SK-N-SH treated with all-trans-retinoic acid at 6 μM for 48 hours (cell line): ENCODE results near the gene ACTR5.

Experiments
- ATAC-seq: fragments of 200-7000 bp; cut with Tn5 transposase; 3 replicates; pipeline ENCODE4 v1.9.1; 2020; ENCODE audit warnings: mild to moderate bottlenecking, moderate library complexity
- ARNTL ChIP-seq: fragments of 450-650 bp; formaldehyde crosslinking; IDR thresholded peaks from 2 replicates; pipeline ENCODE4 v1.5.0; 2020; ENCODE audit warnings: low read depth, mild to moderate bottlenecking, moderate library complexity, borderline replicate concordance
- BACH2 ChIP-seq: fragments of 250-450 bp; sonication (Bioruptor Pico); IDR thresholded peaks from 2 replicates; pipeline ENCODE4 v1.9.0; 2021; ENCODE audit warnings: mild to moderate bottlenecking, borderline replicate concordance
- GLIS3 ChIP-seq: fragments of 250-450 bp; sonication (Bioruptor Pico); IDR thresholded peaks from 2 replicates; pipeline ENCODE4 v1.5.0; 2020; ENCODE audit warnings: mild to moderate bottlenecking, moderate library complexity
- ISL1 ChIP-seq: fragments of 250-450 bp; sonication (Bioruptor Pico); IDR thresholded peaks from 2 replicates; pipeline ENCODE4 v2.1.2; 2022; ENCODE audit warnings: mild to moderate bottlenecking, moderate library complexity
- OSR1 ChIP-seq: fragments of 250-450 bp; sonication (Bioruptor Pico); IDR thresholded peaks from 2 replicates; pipeline ENCODE4 v1.8.0; 2022; ENCODE audit warnings: moderate library complexity, mild to moderate bottlenecking, inconsistent platforms
- PPARA ChIP-seq: fragments of 250-450 bp; sonication (Bioruptor Pico); IDR thresholded peaks from 2 replicates; pipeline ENCODE4 v1.5.0; 2020; ENCODE audit warnings: mild to moderate bottlenecking, borderline replicate concordance
- SNAI2 ChIP-seq: fragments of 250-450 bp; sonication (Bioruptor Pico); IDR thresholded peaks from 2 replicates; pipeline ENCODE4 v1.5.0; 2020; ENCODE audit warnings: mild to moderate bottlenecking, moderate library complexity
- TCF4 ChIP-seq: fragments of 250-450 bp; sonication (Bioruptor Pico); IDR thresholded peaks from 2 replicates; pipeline ENCODE4 v1.8.0; 2021; ENCODE audit warnings: mild to moderate bottlenecking, moderate library complexity, borderline replicate concordance
- ZC3H10 ChIP-seq: fragments of 250-450 bp; sonication (Bioruptor Pico); IDR thresholded peaks from 2 replicates; pipeline ENCODE4 v1.5.1; 2021; ENCODE audit warnings: mild to moderate bottlenecking, moderate library complexity
- ZFP3 ChIP-seq: fragments of 250-450 bp; sonication (Bioruptor Pico); IDR thresholded peaks from 2 replicates; pipeline ENCODE4 v1.5.0; 2020; ENCODE audit warnings: mild to moderate bottlenecking, moderate library complexity
- ZNF565 ChIP-seq: fragments of 450-650 bp; formaldehyde crosslinking; conservative IDR thresholded peaks from 2 replicates; pipeline ENCODE4 v1.5.0; 2020; ENCODE audit warnings: low read depth, mild to moderate bottlenecking, moderate library complexity
- ZNF70 ChIP-seq: fragments of 450-650 bp; formaldehyde crosslinking; IDR thresholded peaks from 2 replicates; pipeline ENCODE4 v1.5.0; 2020; ENCODE audit warnings: mild to moderate bottlenecking, moderate library complexity
- ZNF8 ChIP-seq: fragments of 450-650 bp; formaldehyde crosslinking; IDR thresholded peaks from 2 replicates; pipeline ENCODE4 v1.5.0; 2020; ENCODE audit warnings: mild to moderate bottlenecking, moderate library complexity
- TF ChIP-seq, protein P1 (sequence below): fragments of 250-450 bp; sonication (Bioruptor Pico); IDR thresholded peaks from 2 replicates; pipeline ENCODE4 v1.8.0; 2021; ENCODE audit warnings: low read depth, mild to moderate bottlenecking, moderate library complexity, borderline replicate concordance
- TF ChIP-seq, protein P2 (sequence below): fragments of 250-450 bp; sonication (Bioruptor Pico); IDR thresholded peaks from 2 replicates; pipeline ENCODE4 v1.5.0; 2020; ENCODE audit warnings: mild to moderate bottlenecking, moderate library complexity
- TF ChIP-seq, protein P3 (sequence below): fragments of 250-450 bp; sonication (Bioruptor Pico); IDR thresholded peaks from 2 replicates; pipeline ENCODE4 v1.5.1; 2021; ENCODE audit warnings: mild to moderate bottlenecking, moderate library complexity
- TF ChIP-seq, protein P4 (sequence below): fragments of 250-450 bp; sonication (Bioruptor Pico); IDR thresholded peaks from 2 replicates; pipeline ENCODE4 v1.5.1; 2020; ENCODE audit warnings: low read depth, mild to moderate bottlenecking, moderate library complexity
- TF ChIP-seq, protein P5 (sequence below): fragments of 250-450 bp; sonication (Bioruptor Pico); IDR thresholded peaks from 2 replicates; pipeline ENCODE4 v1.8.0; 2020; ENCODE audit warnings: mild to moderate bottlenecking, moderate library complexity, borderline replicate concordance

Gene ACTR5

DNA sequence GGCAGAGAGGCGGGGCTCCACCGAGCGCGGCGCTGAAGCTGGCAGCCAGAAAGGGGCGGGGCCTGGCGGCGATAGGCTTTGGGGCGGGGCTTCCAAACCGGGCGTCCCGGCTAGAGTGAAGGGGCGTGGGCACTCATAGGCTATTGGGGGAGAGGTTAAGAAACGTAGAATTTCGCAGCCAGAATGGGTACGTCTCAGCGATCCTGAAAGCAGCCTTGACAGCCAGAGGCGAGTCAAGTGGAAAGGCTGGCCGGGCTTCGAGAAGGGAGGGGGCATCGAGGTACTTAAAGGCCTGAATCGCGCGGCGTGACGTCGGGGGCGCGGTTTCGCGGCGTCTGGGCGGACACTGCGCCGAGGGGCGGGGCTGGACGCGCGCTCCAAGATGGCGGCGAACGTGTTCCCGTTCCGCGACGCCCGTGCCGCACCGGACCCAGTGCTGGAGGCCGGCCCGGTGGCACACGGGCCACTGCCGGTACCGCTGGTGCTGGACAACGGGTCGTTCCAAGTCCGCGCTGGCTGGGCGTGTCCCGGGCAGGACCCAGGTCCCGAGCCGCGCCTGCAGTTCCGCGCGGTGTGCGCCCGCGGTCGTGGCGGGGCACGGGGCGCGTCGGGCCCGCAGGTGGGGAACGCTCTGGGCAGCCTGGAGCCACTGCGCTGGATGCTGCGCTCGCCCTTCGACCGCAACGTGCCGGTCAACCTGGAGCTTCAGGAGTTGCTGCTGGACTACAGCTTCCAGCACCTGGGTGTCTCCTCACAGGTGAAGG lies at the start of gene ACTR5:
Gene ACTR5, plus strand, starts transcription at position 364 of the 764 bp plus-strand sequence. Its CDS starts 19 bp downstream, at position 383.
- peak; percentile 95 for ATAC-seq

DNA sequence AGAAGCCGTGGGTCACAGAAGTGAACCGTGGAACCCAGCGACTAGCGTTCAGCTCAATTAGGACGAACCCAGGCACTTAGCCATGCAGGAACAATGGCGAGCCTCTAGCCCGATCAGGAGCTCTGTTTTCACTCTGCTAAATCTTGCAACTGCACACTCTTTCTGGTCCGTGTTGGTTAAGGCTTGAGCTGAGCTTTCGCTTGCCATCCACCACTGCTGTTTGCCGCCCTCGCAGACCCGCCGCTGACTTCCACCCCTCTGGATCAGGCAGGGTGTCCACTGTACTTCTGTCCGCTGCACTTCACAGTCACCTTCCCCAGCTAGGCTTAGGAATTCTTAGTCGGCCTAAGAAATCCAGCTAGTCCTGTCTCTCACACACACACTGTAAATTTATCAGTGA lies 49.7 kb upstream of the ACTR5 start:
- TF ChIP-seq ZFP3, result no peak
- ATAC-seq, result no peak

More for the DNA sequence above, at the start of gene ACTR5:
- TF ChIP-seq, protein P1, sequence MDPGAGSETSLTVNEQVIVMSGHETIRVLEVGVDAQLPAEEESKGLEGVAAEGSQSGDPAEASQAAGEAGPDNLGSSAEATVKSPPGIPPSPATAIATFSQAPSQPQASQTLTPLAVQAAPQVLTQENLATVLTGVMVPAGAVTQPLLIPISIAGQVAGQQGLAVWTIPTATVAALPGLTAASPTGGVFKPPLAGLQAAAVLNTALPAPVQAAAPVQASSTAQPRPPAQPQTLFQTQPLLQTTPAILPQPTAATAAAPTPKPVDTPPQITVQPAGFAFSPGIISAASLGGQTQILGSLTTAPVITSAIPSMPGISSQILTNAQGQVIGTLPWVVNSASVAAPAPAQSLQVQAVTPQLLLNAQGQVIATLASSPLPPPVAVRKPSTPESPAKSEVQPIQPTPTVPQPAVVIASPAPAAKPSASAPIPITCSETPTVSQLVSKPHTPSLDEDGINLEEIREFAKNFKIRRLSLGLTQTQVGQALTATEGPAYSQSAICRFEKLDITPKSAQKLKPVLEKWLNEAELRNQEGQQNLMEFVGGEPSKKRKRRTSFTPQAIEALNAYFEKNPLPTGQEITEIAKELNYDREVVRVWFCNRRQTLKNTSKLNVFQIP (CRISPR knock-in tag), result no peak
- TF ChIP-seq BACH2 (no peak), ISL1 (CRISPR knock-in tag) (no peak), ZNF565 (CRISPR knock-in tag) (no peak), ZC3H10 (no peak), OSR1 (no peak), ARNTL (CRISPR knock-in tag) (no peak)
- TF ChIP-seq, protein P2, sequence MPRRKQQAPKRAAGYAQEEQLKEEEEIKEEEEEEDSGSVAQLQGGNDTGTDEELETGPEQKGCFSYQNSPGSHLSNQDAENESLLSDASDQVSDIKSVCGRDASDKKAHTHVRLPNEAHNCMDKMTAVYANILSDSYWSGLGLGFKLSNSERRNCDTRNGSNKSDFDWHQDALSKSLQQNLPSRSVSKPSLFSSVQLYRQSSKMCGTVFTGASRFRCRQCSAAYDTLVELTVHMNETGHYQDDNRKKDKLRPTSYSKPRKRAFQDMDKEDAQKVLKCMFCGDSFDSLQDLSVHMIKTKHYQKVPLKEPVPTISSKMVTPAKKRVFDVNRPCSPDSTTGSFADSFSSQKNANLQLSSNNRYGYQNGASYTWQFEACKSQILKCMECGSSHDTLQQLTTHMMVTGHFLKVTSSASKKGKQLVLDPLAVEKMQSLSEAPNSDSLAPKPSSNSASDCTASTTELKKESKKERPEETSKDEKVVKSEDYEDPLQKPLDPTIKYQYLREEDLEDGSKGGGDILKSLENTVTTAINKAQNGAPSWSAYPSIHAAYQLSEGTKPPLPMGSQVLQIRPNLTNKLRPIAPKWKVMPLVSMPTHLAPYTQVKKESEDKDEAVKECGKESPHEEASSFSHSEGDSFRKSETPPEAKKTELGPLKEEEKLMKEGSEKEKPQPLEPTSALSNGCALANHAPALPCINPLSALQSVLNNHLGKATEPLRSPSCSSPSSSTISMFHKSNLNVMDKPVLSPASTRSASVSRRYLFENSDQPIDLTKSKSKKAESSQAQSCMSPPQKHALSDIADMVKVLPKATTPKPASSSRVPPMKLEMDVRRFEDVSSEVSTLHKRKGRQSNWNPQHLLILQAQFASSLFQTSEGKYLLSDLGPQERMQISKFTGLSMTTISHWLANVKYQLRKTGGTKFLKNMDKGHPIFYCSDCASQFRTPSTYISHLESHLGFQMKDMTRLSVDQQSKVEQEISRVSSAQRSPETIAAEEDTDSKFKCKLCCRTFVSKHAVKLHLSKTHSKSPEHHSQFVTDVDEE (CRISPR knock-in tag), result no peak

DNA sequence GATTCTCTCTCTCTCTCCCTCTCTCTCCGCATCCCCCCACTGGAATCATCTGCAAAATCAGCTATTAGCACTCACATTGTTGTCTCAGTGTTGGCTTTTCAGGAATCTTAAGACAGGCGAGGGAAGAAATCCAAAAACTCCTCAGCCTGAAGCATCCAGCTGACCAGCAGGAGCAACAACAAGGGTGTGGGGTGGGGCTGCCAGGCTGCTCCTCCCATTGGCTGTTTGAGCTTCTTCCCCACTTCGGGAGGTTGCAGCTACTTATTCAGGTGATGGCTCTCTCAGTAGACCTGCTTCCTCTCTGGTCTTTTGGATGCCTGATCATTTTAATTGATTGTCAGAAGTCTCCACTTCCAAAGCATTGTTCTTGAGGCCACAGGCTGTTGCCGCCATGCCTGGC lies 48.1 kb upstream of the ACTR5 start:
- TF ChIP-seq BACH2 (no peak), ZFP3 (no peak), TCF4 (CRISPR knock-in tag) (no peak), ZNF565 (CRISPR knock-in tag) (no peak), ISL1 (CRISPR knock-in tag) (no peak), ZNF8 (CRISPR knock-in tag) (no peak), GLIS3 (CRISPR knock-in tag) (no peak), ZNF70 (CRISPR knock-in tag) (no peak)
- TF ChIP-seq, protein P1 (CRISPR knock-in tag), result no peak
- TF ChIP-seq, protein P3, sequence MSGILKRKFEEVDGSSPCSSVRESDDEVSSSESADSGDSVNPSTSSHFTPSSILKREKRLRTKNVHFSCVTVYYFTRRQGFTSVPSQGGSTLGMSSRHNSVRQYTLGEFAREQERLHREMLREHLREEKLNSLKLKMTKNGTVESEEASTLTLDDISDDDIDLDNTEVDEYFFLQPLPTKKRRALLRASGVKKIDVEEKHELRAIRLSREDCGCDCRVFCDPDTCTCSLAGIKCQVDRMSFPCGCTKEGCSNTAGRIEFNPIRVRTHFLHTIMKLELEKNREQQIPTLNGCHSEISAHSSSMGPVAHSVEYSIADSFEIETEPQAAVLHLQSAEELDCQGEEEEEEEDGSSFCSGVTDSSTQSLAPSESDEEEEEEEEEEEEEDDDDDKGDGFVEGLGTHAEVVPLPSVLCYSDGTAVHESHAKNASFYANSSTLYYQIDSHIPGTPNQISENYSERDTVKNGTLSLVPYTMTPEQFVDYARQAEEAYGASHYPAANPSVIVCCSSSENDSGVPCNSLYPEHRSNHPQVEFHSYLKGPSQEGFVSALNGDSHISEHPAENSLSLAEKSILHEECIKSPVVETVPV (CRISPR knock-in tag), result no peak
- TF ChIP-seq, protein P4, sequence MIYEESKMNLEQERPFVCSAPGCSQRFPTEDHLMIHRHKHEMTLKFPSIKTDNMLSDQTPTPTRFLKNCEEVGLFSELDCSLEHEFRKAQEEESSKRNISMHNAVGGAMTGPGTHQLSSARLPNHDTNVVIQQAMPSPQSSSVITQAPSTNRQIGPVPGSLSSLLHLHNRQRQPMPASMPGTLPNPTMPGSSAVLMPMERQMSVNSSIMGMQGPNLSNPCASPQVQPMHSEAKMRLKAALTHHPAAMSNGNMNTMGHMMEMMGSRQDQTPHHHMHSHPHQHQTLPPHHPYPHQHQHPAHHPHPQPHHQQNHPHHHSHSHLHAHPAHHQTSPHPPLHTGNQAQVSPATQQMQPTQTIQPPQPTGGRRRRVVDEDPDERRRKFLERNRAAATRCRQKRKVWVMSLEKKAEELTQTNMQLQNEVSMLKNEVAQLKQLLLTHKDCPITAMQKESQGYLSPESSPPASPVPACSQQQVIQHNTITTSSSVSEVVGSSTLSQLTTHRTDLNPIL (CRISPR knock-in tag), result no peak
- ATAC-seq, result no peak

DNA sequence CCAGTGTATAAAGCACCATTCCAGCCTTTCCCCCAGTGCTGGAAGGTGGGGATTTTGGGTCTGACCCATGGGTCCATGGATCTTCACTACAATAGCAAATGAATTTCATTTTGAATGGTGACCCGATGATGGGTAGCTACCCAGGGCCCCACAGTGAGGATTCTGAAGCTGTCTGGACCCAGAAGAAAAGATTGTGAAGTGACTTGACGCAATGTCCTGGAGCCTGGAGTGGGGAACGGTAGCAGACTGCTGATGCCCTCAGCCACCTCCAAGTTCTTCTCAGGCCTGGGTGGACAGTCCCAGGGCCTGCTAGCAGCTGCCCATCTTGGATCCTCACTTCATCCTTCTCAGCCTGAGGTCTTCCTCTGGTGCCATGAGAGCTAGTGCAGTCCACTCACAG lies 47.3 kb upstream of the ACTR5 start:
- ATAC-seq, result no peak
- TF ChIP-seq, protein P1 (CRISPR knock-in tag), result no peak
- TF ChIP-seq PPARA (CRISPR knock-in tag) (no peak), OSR1 (no peak), SNAI2 (CRISPR knock-in tag) (no peak), ZNF70 (CRISPR knock-in tag) (no peak), ZC3H10 (no peak), ISL1 (CRISPR knock-in tag) (no peak), ZNF565 (CRISPR knock-in tag) (no peak), ARNTL (CRISPR knock-in tag) (no peak)
- TF ChIP-seq, protein P5, sequence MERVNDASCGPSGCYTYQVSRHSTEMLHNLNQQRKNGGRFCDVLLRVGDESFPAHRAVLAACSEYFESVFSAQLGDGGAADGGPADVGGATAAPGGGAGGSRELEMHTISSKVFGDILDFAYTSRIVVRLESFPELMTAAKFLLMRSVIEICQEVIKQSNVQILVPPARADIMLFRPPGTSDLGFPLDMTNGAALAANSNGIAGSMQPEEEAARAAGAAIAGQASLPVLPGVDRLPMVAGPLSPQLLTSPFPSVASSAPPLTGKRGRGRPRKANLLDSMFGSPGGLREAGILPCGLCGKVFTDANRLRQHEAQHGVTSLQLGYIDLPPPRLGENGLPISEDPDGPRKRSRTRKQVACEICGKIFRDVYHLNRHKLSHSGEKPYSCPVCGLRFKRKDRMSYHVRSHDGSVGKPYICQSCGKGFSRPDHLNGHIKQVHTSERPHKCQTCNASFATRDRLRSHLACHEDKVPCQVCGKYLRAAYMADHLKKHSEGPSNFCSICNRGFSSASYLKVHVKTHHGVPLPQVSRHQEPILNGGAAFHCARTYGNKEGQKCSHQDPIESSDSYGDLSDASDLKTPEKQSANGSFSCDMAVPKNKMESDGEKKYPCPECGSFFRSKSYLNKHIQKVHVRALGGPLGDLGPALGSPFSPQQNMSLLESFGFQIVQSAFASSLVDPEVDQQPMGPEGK (CRISPR knock-in tag), result no peak
- TF ChIP-seq, protein P3 (CRISPR knock-in tag), result no peak
